H9 (cell line): ENCODE measurements around the gene CACNA1A. TPM values are rescaled to one million over a fixed set of nuclear protein-coding genes. Genes with fewer than 3 reads are reported as not detected.

Experiments used
- DNase-seq: peaks from one replicate; pipeline ENCODE4 v3.0.0-alpha.2; 2017
- H2AFZ ChIP-seq: one replicate; pipeline ENCODE4 v1.6.1; 2013; ENCODE audit warnings: mild to moderate bottlenecking, low read length, control low read depth, moderate library complexity
- H2AK5ac ChIP-seq: 2 replicates; pipeline ENCODE4 v1.6.1; 2013; ENCODE audit warnings: low read length, control low read depth, mixed read lengths; ENCODE audit not compliant: insufficient read length
- H2BK120ac ChIP-seq: one replicate; pipeline ENCODE4 v1.6.1; 2013; ENCODE audit warnings: low read depth, mild to moderate bottlenecking, low read length, control low read depth, inconsistent platforms; ENCODE audit not compliant: poor library complexity, severe bottlenecking
- H2BK12ac ChIP-seq: 2 replicates; pipeline ENCODE4 v1.6.1; 2013; ENCODE audit warnings: low read length, control low read depth, mixed read lengths, low read depth; ENCODE audit not compliant: insufficient read length
- H2BK15ac ChIP-seq: 2 replicates; pipeline ENCODE4 v1.6.1; 2013; ENCODE audit warnings: low read depth, low read length, control low read depth
- H2BK20ac ChIP-seq: one replicate; pipeline ENCODE4 v1.6.1; 2013; ENCODE audit warnings: low read depth, mild to moderate bottlenecking, low read length, control low read depth, inconsistent platforms; ENCODE audit not compliant: poor library complexity, severe bottlenecking
- H2BK5ac ChIP-seq: 2 replicates; pipeline ENCODE4 v1.6.1; 2013; ENCODE audit warnings: low read length, control low read depth, mixed read lengths; ENCODE audit not compliant: insufficient read length
- H3K14ac ChIP-seq: 2 replicates; pipeline ENCODE4 v1.6.1; 2013; ENCODE audit warnings: low read length, control low read depth; ENCODE audit not compliant: insufficient read depth
- H3K18ac ChIP-seq: 2 replicates; pipeline ENCODE4 v1.6.1; 2013; ENCODE audit warnings: low read depth, mild to moderate bottlenecking, mixed read lengths, low read length, control low read depth; ENCODE audit not compliant: insufficient read length
- H3K23ac ChIP-seq: 2 replicates; pipeline ENCODE4 v1.6.1; 2013; ENCODE audit warnings: low read length, control low read depth, mixed read lengths, low read depth; ENCODE audit not compliant: insufficient read length
- H3K23me2 ChIP-seq: 2 replicates; pipeline ENCODE4 v1.6.1; 2013; ENCODE audit warnings: low read depth, mild to moderate bottlenecking, mixed read lengths, low read length, control low read depth; ENCODE audit not compliant: insufficient read length, poor library complexity, severe bottlenecking
- H3K27ac ChIP-seq: 2 replicates; pipeline ENCODE4 v1.5.1; 2013; ENCODE audit warnings: low read length, control low read depth, mixed read lengths, low read depth; ENCODE audit not compliant: insufficient read length
- H3K27me3 ChIP-seq: 2 replicates; pipeline ENCODE4 v1.6.1; 2013; ENCODE audit warnings: low read length, control low read depth, inconsistent platforms; ENCODE audit not compliant: insufficient read depth
- H3K4ac ChIP-seq: 2 replicates; pipeline ENCODE4 v1.6.1; 2013; ENCODE audit warnings: low read depth, mild to moderate bottlenecking, control low read depth, inconsistent platforms, low read length, moderate library complexity
- H3K4me1 ChIP-seq: 2 replicates; pipeline ENCODE4 v1.6.1; 2013; ENCODE audit warnings: low read length, control low read depth, inconsistent platforms; ENCODE audit not compliant: insufficient read depth
- H3K4me2 ChIP-seq: 2 replicates; pipeline ENCODE4 v1.6.1; 2013; ENCODE audit warnings: low read length, control low read depth, mixed read lengths; ENCODE audit not compliant: insufficient read length, insufficient read depth
- H3K56ac ChIP-seq: 2 replicates; pipeline ENCODE4 v1.6.1; 2013; ENCODE audit warnings: low read depth, mild to moderate bottlenecking, mixed read lengths, low read length, control low read depth; ENCODE audit not compliant: insufficient read length
- H3K79me1 ChIP-seq: 2 replicates; pipeline ENCODE4 v1.6.1; 2013; ENCODE audit warnings: low read depth, mild to moderate bottlenecking, moderate library complexity, low read length, control low read depth, inconsistent platforms; ENCODE audit not compliant: insufficient read depth, poor library complexity, severe bottlenecking
- H3K79me2 ChIP-seq: 2 replicates; pipeline ENCODE4 v1.6.1; 2013; ENCODE audit warnings: low read length, control low read depth, inconsistent platforms; ENCODE audit not compliant: insufficient read depth
- H3K9ac ChIP-seq: 2 replicates; pipeline ENCODE4 v1.6.1; 2013; ENCODE audit warnings: low read length, control low read depth, mixed read lengths; ENCODE audit not compliant: insufficient read length; ENCODE audit errors: extremely low read depth
- H3K9me3 ChIP-seq: one replicate; pipeline ENCODE4 v1.6.1; 2013; ENCODE audit warnings: low read depth, low read length, inconsistent platforms; ENCODE audit not compliant: control insufficient read depth
- H3T11ph ChIP-seq: one replicate; pipeline ENCODE4 v1.6.1; 2013; ENCODE audit warnings: mild to moderate bottlenecking, low read length, control low read depth, inconsistent platforms
- H4K20me1 ChIP-seq: one replicate; pipeline ENCODE4 v1.6.1; 2013; ENCODE audit not compliant: control insufficient read depth, insufficient read length, insufficient read depth
- H4K5ac ChIP-seq: 2 replicates; pipeline ENCODE4 v1.6.1; 2013; ENCODE audit warnings: low read depth, mild to moderate bottlenecking, mixed read lengths, low read length, control low read depth; ENCODE audit not compliant: insufficient read length
- H4K8ac ChIP-seq: replicated peaks from 2 replicates; pipeline ENCODE4 v1.6.1; 2013; ENCODE audit warnings: low read length, control low read depth, mixed read lengths, low read depth; ENCODE audit not compliant: insufficient read length
- H4K91ac ChIP-seq: 2 replicates; pipeline ENCODE4 v1.6.1; 2013; ENCODE audit warnings: low read depth, mild to moderate bottlenecking, moderate library complexity, mixed read lengths, low read length, control low read depth; ENCODE audit not compliant: insufficient read length
- H3K27ac Mint-ChIP-seq, 3 experiments: 2 replicates in 2 of 3; 3 replicates in 1 of 3; pipeline ENCODE4 v1.8.0; 2020 to 2021; ENCODE audit warnings: mixed read lengths in 3 of 3, mild to moderate bottlenecking in 1 of 3, moderate library complexity in 1 of 3
- H3K27me3 Mint-ChIP-seq: 2 replicates; pipeline ENCODE4 v1.8.0; 2021; ENCODE audit warnings: low read depth, mild to moderate bottlenecking, moderate library complexity, mixed read lengths
- H3K36me3 Mint-ChIP-seq, 3 experiments: 2 replicates in 2 of 3; 3 replicates in 1 of 3; pipeline ENCODE4 v1.8.0; 2020 to 2021; ENCODE audit warnings: low read depth in 3 of 3, mixed read lengths in 3 of 3; ENCODE audit not compliant: insufficient read depth in 1 of 3
- H3K4me1 Mint-ChIP-seq, 2 experiments: 2 replicates each; pipeline ENCODE4 v1.8.0; 2020; ENCODE audit warnings: mixed read lengths in 2 of 2
- H3K4me3 Mint-ChIP-seq, 2 experiments: 2 replicates in 1 of 2; 3 replicates in 1 of 2; pipeline ENCODE4 v1.8.0; 2020 to 2021; ENCODE audit warnings: mild to moderate bottlenecking in 2 of 2, mixed read lengths in 2 of 2, moderate library complexity in 1 of 2
- H3K9me3 Mint-ChIP-seq, 2 experiments: 2 replicates in 1 of 2; 3 replicates in 1 of 2; pipeline ENCODE4 v1.8.0; 2020; ENCODE audit warnings: mild to moderate bottlenecking in 2 of 2, mixed read lengths in 2 of 2, moderate library complexity in 1 of 2
- WGBS: extraction: QIAGEN DNeasy Blood & Tissue Kit; methylation state at CpG from one replicate; pipeline ENCODE4 v1.1.7; 2013; ENCODE audit warnings: missing lambda C conversion rate, low lambda C conversion rate, mixed read lengths; ENCODE audit not compliant: insufficient read length; ENCODE audit errors: extremely low coverage; 5-methylcytosine and 5-hydroxymethylcytosine counted together
- total RNA-seq: library from RNA; stranded (reverse); gene quantifications from 2 replicates; pipeline ENCODE4 v1.2.1, GENCODE V29; 2021
- TF ChIP-seq, protein P1 (sequence below): fragments of 200-600 bp; sonication (generic); conservative IDR thresholded peaks from 3 replicates; pipeline ENCODE4 v1.8.0; 2021; ENCODE audit warnings: antibody characterized with exemption, mild to moderate bottlenecking

The CACNA1A gene
- total RNA-seq, 1 experiment from 2014 or later: 8.0 TPM

DNA sequence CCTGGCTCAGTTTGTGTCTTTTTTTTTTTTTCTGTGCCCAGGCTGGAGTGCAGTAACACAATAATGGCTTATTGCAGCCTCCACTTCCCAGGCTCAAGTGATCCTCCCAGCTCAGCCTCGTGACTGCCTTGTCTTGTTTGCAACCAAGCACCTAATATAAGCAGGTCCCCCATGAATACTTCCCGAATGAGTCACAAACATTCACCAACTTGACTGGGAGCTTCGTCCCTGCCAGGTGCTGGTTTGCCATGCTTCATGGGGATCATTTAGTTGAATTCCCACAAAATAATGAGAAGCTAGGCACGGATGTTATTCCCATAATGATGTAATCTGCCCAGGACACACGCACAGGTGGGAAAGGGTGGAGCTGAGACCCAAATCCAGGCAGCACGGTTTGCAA, 176.5 kb downstream of the CACNA1A start:
- Histone ChIP-seq H4K20me1 (no peaks in the 10 kb centered on the region), H3K56ac (no peak overlapping the region), H3K23ac (no peak overlapping the region), H2AFZ (no peak overlapping the region), H3T11ph (no peak overlapping the region), H3K23me2 (no peaks in the 10 kb centered on the region), H4K8ac (no peak overlapping the region), H3K79me2 (no peaks in the 10 kb centered on the region), H3K4me2 (no peak overlapping the region), H3K4ac (no peak overlapping the region), H4K91ac (no peak overlapping the region), H3K27me3 (no peaks in the 10 kb centered on the region), H3K18ac (no peak overlapping the region), H2AK5ac (no peak overlapping the region), H3K4me1 (no peaks in the 10 kb centered on the region), H3K14ac (no peak overlapping the region; the same call in 1 of the 2 replicates), H2BK15ac (no peak overlapping the region), H2BK12ac (no peak overlapping the region), H3K9me3 (no peaks in the 10 kb centered on the region), H2BK20ac (no peak overlapping the region), H2BK120ac (no peak overlapping the region), H4K5ac (no peak overlapping the region), H3K79me1 (no peaks in the 10 kb centered on the region), H3K9ac (no peak overlapping the region), H3K27ac (no peak overlapping the region), H2BK5ac (no peak overlapping the region)
- H3K27ac Mint-ChIP-seq: no peak overlapping the region; a peak in 1 of 7 replicates
- H3K4me1 Mint-ChIP-seq: no peaks in the 10 kb centered on the region
- no peaks in the 10 kb centered on the region; a peak in 1 of 5 replicates for H3K9me3 Mint-ChIP-seq
- H3K4me3 Mint-ChIP-seq: no peak overlapping the region
- peaks cover 8% of the 10 kb centered on the region for H3K27me3 Mint-ChIP-seq
- WGBS: no CpG with 5 or more reads among the region's 6 CpGs
- H3K36me3 Mint-ChIP-seq: peaks cover 5 to 15% (median 5%) of the 10 kb centered on the region in 3 experiments; a peak in 4 of 7 replicates
- DNase-seq: no peak
- TF ChIP-seq, protein P1, sequence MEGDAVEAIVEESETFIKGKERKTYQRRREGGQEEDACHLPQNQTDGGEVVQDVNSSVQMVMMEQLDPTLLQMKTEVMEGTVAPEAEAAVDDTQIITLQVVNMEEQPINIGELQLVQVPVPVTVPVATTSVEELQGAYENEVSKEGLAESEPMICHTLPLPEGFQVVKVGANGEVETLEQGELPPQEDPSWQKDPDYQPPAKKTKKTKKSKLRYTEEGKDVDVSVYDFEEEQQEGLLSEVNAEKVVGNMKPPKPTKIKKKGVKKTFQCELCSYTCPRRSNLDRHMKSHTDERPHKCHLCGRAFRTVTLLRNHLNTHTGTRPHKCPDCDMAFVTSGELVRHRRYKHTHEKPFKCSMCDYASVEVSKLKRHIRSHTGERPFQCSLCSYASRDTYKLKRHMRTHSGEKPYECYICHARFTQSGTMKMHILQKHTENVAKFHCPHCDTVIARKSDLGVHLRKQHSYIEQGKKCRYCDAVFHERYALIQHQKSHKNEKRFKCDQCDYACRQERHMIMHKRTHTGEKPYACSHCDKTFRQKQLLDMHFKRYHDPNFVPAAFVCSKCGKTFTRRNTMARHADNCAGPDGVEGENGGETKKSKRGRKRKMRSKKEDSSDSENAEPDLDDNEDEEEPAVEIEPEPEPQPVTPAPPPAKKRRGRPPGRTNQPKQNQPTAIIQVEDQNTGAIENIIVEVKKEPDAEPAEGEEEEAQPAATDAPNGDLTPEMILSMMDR: no peak
